Measurements from ENCODE around the gene TCP11L1.

- no peak for TF ChIP-seq POLR2AphosphoS5 (IDR thresholded peaks at IDR 0.05)
- TF ChIP-seq, protein P1, sequence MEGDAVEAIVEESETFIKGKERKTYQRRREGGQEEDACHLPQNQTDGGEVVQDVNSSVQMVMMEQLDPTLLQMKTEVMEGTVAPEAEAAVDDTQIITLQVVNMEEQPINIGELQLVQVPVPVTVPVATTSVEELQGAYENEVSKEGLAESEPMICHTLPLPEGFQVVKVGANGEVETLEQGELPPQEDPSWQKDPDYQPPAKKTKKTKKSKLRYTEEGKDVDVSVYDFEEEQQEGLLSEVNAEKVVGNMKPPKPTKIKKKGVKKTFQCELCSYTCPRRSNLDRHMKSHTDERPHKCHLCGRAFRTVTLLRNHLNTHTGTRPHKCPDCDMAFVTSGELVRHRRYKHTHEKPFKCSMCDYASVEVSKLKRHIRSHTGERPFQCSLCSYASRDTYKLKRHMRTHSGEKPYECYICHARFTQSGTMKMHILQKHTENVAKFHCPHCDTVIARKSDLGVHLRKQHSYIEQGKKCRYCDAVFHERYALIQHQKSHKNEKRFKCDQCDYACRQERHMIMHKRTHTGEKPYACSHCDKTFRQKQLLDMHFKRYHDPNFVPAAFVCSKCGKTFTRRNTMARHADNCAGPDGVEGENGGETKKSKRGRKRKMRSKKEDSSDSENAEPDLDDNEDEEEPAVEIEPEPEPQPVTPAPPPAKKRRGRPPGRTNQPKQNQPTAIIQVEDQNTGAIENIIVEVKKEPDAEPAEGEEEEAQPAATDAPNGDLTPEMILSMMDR (IDR thresholded peaks at IDR 0.05), result no peak
Measured at GRCh38 chr11:33027233-33027632, 12.1 kb upstream of the TCP11L1 start.

Measured in sigmoid colon (tissue), 4 donors.